GM19043 (cell line): ENCODE results near the gene TACR1.
"Not testable (repeated sequence)": the region's sequence is repeated elsewhere in the genome, so short reads cannot be mapped to it uniquely, and the experiment has no call there.

Experiments used
- ATAC-seq: cut with Tn5 transposase; IDR thresholded peaks from one replicate; pipeline ENCODE4 v1.9.1; 2021; ENCODE audit warnings: low read depth; ENCODE audit not compliant: unreplicated experiment

TACR1 gene

DNA sequence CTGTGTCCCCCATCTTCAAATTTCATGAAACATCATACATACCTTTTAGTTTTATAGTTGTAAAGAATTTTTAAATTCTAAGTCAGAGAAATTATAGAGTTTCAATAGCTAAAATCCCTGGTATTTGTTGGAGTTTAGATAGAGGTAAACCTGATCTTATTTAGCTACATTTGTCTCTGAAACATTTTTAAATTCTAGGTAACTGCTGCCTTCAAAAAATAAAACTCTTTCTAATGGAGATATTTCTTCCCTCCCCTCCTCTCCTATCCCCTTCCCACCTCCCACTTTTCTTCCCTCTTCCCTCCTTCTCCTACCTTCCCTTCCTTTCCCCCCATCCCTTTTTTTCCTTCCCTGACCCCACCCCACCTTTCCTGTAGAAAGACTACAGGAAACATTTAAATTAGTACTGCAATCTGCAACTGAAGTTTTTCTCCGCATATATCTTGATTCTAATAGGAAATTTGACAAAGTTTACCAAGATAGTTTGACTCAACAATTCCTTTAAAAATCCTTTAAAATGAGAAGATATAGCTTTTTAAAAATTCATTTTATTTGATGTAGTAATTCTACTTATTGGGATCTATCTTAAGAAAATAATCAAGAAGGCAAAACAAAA lies 4.1 kb downstream of the TACR1 start:
- ATAC-seq, result no peak

- ATAC-seq, result no peak
Measured at GRCh38 chr2:75194184-75194868, 5.0 kb downstream of the TACR1 start.

DNA sequence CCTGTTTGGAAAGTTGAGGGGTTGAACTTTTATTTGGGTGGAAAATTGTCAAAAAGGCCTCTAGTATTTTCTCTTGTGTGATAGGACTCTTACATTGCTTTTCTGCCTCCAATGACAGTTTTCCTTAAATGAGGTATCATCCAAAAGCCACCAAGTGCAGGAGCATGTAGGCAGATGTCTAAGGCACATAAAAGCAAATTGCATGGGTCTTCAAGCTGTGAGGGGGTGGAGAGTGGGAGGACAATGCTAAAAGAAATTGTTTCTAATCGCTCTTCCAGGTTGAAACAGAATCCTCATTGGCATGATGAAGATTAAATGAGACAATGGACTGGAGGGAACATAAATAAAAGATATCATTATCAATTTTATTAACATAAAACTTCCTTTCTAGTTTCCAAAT lies 6.8 kb downstream of the TACR1 start:
- ATAC-seq, result no peak

- ATAC-seq, result no peak
Measured at GRCh38 chr2:75190271-75190990, 8.9 kb downstream of the TACR1 start.

DNA sequence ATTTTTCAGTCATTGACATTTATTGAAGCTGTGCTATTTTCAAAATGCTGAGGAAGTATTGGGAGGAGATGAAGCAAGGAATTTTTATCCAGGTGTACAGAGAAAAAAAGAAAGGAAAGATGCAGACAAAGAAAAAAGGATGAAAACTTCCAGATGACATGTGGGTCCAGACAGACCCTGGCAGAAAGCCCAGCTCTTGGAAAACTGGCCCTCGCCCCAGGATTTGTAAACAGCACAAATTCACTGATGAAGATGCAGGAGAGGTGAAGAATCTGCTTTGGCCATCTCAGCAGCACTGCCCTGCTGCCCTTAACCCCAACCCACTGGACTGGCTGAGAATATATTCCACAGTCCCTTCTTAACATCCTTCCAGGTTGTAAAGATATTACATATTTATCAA lies 12.5 kb downstream of the TACR1 start:
- ATAC-seq, result no peak

DNA sequence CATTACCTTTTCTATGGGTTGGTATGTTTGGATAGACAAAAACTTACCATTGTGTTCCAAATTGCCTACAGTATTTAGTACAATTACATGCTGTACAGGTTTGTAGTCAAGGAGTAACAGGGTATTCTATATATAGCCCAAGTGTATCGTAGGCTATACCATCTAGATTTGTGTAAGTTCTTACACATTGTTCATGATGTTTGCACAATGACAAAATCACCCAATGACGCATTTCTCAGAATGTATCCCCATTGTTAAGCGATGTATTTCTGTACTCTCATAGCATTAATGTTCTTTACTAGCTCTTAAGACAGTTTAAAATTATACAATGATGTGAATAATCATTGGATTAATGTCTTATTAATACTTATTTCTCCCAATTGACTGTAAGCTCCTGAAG lies 16.7 kb downstream of the TACR1 start:
- ATAC-seq, result no peak

DNA sequence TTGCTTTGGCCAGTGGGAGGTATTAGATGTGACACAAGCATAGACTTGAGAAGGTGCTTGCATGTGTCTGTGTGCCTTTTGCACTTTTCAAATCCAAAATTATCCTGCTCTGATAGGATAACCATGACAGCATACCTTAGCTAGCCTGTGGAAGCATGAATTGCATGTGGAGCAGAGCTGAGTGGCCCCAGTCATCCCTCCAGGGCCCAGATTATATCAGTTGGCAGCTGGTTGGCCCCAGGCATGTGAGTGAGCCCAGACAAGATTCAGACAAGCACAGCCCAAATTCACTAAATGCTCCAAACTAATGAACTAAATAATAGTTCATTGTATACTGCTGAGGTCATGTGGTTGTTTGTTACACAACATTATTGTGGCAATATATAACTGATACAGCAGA lies 18.8 kb downstream of the TACR1 start:
- no peak for ATAC-seq

- ATAC-seq, result no peak
Measured at GRCh38 chr2:75177427-75177826, 21.9 kb downstream of the TACR1 start.

DNA sequence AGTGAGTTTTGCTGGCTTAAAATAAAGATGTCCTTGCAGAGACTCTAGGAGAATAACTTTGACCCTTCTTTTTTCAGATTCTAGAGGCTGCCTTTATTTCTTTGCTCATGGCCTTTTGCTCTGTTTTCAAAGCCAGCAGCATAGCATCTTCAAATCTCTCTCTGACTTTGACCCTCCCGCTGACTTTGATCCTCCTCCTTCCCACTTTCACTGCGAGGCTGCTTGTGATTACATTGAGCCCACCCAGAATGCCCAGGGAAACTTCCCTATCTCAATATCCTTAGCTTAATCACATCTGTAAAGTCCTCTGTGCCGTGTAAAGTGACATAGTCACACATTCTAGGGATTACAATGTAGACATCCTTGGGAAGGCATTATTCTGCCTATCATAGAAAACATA lies 23.9 kb downstream of the TACR1 start:
- no peak for ATAC-seq

DNA sequence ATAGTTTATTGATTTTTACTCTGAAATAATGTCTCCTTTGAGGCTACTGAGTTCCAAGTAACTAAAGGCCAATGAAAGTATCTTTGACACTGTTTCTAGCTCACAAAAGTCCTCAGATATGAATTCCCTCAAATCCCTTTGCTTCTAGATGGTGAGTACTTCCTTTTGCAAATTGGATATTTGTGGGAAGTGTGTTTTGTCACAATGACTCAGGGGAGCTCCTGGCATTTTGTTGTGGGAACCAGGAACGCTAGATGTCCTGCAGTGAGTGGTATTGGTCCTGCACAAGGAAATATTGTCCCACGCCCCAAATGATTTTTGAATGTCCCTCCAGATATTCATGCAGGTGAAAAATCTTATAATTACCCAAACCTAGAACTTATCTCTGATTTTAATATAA lies 24.3 kb downstream of the TACR1 start:
- no peak for ATAC-seq

- no peak for ATAC-seq
Measured at GRCh38 chr2:75174519-75174918, 24.8 kb downstream of the TACR1 start.

DNA sequence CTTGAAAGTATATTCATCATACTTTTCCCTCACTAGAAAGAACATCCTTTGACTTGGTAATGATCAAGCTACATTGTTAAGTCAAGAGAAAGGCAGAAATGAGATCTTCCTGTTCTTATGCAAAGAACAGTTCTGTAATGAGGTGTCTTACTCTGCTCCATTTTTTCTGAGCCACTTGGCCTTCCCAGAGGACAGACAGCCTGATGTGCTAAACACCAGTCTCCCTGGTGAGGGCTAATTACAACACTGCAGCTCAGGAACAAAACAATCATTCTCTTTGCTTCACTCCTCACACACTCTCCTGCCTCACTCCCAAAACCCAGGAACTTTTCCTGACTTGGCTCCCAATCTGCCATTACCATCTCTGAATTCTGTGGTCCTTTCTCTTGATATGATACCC lies 25.6 kb downstream of the TACR1 start:
- ATAC-seq, result no peak

DNA sequence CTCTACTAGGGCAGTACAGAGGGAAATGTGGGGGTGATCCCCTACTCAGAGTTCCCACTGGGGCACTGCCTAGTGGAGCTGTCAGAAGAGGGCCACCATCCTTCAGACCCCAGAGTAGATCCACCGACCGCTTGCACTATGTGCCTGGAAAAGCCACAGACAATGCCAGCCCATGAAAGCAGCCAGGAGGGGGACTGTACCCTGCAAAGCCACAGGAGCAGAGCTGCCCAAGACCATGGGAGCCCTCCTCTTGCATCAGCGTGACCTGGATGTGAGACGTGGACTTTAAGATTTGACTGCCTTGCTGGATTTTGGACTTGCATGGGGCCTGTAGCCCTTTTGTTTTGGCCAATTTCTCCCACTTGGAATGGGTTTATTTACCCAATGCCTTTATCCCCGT lies 27.9 kb downstream of the TACR1 start:
- ATAC-seq, result not testable (repeated sequence)

GRCh38 chr2:75170889-75171288 lies 28.4 kb downstream of the TACR1 start:
- no peak for ATAC-seq

- ATAC-seq, result no peak
Measured at GRCh38 chr2:75168186-75168585, 31.1 kb downstream of the TACR1 start.

- no peak for ATAC-seq
Measured at GRCh38 chr2:75166491-75166890, 32.8 kb downstream of the TACR1 start.

DNA sequence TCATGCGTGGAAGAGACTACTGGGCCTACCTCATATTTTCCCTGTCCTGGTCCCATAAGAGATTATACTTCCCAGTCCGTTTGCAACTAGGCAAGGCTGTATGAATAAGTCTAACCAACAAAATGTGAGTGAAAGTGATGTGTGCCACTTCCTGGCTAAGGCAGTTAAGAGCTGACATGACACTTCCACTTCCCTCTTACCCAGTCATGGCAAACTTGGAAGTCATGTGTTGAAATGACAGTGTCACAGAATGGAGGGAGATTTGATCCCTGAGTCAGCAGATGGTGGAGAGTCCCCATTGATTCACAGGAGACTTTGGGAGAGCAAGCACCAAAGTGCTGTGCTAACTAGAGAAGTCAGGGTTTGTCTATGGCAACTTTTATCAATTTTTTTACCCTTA lies 36.4 kb downstream of the TACR1 start:
- no peak for ATAC-seq

GRCh38 chr2:75162259-75162658 lies 37.1 kb downstream of the TACR1 start:
- no peak for ATAC-seq

GRCh38 chr2:75157435-75157834 lies 41.9 kb downstream of the TACR1 start:
- no peak for ATAC-seq

DNA sequence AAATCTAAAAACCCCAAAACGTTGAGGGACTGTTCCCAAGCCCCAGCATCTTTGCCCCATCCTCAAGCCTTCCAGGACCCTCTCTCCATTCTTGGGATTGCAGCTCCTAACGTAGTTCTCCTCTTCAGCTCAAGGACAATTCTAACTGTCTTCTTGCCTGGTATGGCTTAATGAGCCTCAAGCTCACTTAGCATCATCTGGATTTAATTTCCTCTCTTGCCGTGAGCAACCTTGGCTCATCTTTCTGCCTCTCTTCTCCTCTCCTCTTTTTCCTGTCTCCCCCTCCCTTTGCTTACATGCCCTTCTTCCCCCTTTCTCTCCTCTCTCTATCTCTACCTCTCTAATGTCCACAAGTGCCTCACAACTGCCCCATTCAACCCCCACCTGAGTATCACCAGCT lies 44.2 kb downstream of the TACR1 start:
- ATAC-seq, result no peak

- ATAC-seq, result no peak
Measured at GRCh38 chr2:75153221-75153620, 46.1 kb downstream of the TACR1 start.

DNA sequence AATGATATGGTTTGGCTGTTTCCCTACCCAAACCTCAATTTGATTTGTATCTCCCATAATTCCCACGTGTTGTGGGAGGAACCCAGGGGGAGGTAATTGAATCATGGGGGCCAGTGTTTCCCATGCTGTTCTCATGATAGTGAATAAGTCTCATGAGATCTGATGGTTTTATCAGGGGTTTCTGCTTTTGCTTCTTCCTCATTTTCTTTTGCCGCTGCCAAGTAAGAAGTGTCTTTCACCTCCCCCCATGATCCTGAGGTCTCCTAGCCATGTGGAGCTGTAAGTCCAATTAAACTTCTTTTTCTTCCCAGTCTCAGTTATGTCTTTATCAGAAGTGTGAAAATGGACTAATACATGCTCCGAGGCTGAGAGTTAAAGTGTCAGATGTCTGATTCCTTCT lies 47.1 kb downstream of the TACR1 start:
- ATAC-seq, result not testable (repeated sequence)
